MM.1S (cell line): ENCODE measurements around the gene ZNF490.

Experiments used
- CTCF ChIP-seq: fragments of 300-600 bp; sonication (generic); IDR thresholded peaks from 2 replicates; pipeline ENCODE4 v1.5.1; 2016; ENCODE audit warnings: antibody characterized with exemption, low read length, mixed read lengths
- EZH2 ChIP-seq: fragments of 300-600 bp; sonication (generic); optimal IDR thresholded peaks from 2 replicates; pipeline ENCODE3; 2017; ENCODE audit warnings: low read depth, mild to moderate bottlenecking, antibody characterized with exemption, low read length, mixed read lengths
- EZH2phosphoT487 ChIP-seq: fragments of 300-600 bp; sonication (generic); IDR thresholded peaks from 2 replicates; pipeline ENCODE4 v1.6.1; 2018; ENCODE audit warnings: antibody characterized with exemption, low read length

DNA sequence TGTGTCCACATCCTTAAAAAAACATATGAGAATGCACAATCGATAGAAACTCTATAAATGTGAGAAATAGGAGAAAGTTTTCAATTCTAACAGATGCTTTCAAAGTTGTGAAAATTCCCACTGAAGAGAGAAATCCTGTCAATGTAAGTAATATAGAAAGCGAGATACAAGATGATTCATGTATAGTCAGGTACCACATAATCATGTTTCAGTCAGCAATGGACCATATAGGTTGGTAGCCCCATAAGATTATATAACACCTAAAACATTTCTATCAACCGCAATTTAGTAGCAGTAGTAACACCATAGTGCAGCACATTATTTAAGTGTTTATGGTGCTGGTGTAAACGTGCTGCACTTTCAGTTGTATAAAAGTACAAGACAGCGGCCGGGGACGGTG is 18.6 kb upstream of the ZNF490 start:
- TF ChIP-seq CTCF (no peak), EZH2 (no peak), EZH2phosphoT487 (no peak)
